ENCODE measurements around the gene EIF3K.

DNA sequence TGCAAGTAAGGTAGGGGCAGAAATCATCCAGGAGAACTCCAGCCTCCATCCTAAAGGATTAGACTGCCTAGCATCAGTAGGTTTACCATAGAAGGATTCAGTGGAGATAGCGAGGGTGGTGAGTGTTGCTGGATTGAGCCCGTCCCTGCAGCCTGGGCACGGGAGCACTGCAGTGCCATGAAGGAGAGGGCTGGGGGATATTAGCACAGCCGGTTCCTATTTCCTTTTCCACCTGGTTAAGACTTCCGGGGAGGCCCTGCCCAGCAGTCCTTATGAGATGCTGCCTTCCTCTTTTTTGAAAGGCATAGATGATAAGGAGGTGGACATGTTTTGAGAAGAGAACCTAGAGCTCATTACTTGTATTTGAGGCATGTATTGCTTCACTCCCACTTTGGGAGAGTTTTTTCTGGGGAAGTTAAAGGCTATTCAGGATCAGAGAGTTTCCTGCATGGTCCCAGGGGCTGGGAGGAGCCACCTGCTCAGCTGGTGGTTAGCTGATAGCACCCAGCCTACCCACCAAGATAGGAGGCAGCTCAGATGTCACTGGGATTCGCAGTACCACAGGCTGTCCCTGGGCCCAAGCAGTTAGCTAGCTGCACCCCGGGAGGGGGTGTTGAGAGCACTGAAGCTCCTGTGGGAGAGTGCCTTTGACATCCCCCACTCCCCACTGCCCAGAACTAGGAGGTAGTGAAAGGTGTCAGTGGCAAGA is 45.7 kb downstream of the EIF3K start:
- TF ChIP-seq, protein P1, sequence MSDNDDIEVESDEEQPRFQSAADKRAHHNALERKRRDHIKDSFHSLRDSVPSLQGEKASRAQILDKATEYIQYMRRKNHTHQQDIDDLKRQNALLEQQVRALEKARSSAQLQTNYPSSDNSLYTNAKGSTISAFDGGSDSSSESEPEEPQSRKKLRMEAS (IDR thresholded peaks at IDR 0.05): no peak
- TF ChIP-seq TAF1 (IDR thresholded peaks at IDR 0.05; ENCODE audit: low read depth) (no peak), RAD21 (IDR thresholded peaks at IDR 0.05; ENCODE audit: low read depth) (no peak)

All from Ishikawa (cell line).